Kidney tubule cell (primary cell): ENCODE results near the gene PITX2.

Experiments
- DNase-seq: peaks from one replicate; pipeline ENCODE4 v3.0.0-alpha.2; 2018; ENCODE audit warnings: low spot score

The PITX2 gene

DNA sequence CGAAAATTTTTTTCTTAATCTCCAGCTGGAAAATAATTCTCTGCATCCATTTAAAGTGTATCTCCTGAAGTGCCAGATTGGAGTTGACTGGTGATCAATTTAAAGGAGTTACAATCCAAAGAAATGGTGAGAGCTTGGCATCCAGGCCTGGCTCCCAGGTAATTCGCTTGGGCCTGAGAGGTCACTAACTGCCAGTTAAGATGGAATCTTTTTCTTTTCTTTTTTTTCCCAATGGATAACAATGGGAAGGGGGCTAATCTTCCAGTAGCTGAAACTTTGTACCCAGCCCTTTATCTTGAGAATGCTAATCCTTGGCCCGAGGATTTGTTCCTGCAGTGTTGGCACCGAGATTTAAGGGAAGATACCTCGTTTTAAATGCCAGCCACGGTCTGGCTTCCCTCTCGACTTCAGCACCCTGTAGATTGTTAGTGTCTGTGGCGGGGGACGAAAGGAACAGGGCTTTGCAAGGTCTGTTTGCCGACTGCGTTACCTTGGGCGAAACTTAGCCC lies 13.3 kb upstream of the PITX2 start:
- DNase-seq = no peak

DNA sequence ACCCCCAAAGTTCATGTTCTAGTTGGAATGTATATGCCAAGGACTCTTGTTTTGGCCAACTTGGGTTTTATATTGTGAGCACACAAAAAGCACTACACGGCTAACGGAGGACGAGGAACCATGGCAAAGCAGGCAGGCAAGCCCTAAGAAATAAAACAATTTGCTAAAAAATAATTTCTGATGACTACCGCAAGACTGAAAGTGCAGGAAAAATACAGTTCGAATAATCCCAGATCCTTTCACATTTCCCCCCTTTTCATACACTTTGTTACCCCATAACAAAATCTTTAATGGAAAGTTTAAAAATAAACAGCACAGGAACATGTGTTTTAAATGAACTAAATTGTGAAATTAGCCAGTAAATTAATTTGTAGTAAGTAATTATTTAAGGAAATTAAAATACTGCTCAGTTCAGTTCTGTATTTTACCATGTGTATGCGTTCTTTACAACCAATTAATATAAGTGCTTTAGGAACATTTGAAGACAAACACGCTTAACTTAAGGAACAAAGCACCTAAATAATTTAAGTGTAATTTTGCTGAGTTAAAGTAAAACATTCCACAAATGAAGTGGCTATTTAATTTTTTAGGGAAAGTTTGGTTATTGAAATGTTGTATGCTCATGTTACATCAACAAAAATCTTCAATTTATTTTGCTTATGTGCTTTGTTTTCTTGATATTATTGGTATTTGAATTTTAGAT lies 12.4 kb upstream of the PITX2 start:
- DNase-seq = no peak

DNA sequence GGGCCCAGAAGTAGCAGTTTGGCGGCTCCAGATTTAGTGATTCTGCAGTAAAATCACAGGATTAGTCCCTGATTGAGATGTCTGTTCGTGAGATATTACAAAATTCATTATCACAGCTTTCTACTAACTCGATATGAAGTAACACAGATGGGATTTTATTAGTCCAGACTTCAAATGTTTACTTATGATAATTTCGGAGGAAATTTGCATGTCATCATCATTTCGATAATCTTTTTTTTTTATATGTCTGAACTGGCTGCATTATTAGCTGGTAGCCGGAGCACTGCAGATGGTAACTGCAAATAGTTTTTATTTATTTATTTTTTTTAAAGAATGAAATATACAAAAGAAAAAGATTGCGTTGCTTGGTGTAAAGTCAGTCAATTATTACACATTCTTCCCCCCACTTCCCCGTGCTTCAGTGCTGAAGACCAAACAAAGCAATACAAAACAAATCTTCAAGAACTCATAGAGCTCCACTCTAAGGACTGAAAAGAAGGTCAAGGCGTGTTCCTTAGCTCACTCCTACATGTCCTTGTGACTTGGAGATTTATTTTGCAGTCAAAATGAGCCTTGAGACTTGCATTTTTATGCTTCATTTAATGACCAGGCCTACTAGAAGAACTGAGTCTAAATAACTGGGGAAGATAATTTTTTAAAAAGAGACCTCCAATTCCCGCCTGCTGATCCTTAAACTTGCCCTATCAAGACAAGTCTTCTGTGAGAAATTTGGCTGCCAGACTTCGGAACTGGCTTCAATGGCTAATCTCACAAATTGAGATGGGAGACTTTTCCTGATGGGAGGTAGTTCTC lies 11.7 kb upstream of the PITX2 start:
- no peak for DNase-seq

DNA sequence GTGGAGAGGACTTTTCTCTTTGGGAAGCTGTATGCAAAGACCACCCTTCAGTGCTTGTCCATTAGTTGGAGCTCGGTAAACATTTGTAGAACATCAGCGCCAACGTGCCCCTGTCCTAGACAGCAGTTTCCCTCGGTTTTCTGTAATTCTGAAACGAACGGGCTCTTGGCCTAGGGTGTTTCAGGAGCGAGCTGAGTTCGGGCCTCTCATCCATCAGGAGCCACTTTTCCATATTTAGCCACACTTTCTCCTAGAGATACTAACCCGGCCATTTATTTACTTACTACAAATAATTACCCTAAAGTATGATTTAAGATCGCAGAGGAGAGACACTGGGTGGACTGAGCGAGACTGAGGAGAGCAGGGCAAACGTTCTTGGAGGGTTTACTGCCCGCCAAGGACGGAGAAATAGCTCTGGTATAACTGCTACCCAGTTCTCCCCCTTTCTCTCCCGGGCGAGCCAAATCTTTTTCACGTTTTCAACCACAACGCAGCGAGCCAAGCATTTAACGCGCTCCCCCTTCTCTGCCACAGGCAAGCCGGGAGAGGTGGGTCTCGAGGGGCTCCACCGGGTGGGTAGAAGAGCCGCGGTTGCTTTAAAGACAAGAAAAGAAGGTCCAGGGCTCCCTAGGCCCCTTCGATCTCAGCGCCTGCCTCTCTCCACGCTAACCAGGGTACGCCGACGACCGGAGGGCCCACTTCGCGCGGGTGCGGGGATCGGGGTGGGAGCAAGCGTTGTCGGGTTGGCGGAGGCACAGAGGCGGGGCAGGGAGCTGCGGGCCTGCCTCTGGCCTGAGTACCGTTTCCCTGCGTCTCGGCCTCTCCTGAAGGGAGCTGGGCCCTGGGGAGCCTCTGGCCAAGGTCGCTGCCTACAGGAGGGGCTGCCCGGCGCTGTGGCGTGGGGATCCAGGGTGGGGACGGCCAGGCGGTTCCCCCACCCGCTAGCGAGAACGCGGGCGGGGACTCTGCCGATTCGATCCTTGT lies 10.8 kb upstream of the PITX2 start:
- DNase-seq = no peak

DNA sequence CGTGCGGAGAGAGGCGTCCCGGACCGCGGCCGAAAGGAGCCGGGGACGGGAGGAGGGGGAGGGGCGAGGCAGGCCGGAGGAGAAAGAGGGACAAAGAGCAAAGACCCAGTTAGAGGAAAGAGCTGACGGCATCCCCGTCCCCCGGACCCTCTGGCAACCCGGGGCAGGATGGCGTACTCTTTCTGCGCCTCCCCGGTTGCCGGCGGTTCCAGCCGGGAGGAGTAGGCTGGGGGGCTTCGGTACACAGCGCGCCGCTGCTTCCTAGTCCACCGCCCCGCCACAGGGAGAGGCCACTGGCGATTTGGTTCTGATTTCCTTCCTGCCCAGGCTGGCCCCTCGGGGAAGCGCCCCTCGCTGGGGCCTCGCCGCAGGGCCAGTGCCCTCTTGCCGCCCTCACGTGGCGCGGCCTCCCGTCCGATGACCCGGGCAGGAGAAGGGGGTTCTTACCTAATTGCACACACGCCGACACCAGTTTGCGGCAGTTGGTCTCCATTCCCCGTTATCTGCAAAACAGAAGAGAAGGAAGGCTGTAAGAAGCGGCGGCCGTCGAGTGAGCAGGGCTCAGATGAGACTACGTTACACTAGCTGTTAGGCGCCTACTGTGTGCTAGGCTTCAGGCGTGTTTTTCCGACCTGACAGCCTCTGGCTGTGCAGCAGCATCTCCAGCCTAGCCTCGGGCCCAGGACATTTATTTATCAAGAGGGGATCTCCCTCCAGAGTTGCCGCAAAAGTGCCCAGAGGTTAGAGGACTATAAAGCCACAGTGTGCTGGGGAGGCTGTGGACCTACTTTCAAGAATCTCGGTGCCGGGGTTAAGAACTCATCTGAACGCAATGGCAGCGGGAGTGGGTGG lies 9.9 kb upstream of the PITX2 start:
- DNase-seq = no peak

DNA sequence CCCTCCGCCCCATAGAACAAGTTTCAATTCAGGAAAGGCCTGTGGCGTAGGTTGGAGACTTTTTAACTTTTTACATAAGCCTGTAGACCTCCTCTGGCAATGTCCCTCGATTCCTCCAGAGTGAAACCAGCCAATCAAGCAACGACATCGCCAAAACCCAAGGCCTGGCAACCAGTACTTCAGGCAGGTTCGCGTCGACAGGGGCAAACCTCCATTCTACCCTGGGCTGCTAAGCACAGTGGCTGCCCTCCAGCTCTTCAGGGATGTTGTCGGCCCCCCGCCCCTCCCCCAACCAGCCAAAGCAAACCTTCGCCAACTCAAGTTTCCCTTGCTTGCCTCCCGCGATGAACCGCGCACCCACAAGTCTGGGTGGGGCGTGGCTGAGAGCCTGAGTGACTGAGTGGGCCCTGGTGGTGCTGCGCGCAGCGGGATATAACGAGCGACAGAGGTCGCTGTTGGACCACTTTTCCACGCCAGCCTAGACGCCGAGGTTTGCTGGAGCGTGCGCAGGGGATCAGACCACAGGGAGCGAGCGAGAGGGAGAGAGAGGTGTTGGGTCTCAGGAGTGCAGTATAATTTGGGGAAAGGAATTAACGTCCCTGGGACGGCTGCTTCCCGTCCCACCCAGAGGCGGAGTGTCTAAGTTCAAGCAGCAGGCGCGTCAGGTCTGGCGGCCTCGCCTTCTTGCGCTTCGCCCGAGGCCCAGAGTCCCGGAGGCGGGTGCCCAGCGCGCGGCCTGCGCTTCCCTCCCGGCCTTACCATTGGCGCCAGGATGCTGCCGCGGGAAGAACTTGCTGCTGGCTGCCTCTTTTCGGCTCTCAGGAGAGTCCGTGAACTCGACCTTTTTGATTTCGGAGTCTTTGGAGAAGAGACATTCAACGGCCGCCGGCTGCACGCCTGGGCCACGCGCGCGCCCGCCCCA lies 9.0 kb upstream of the PITX2 start:
- peak; percentile 84 for DNase-seq

DNA sequence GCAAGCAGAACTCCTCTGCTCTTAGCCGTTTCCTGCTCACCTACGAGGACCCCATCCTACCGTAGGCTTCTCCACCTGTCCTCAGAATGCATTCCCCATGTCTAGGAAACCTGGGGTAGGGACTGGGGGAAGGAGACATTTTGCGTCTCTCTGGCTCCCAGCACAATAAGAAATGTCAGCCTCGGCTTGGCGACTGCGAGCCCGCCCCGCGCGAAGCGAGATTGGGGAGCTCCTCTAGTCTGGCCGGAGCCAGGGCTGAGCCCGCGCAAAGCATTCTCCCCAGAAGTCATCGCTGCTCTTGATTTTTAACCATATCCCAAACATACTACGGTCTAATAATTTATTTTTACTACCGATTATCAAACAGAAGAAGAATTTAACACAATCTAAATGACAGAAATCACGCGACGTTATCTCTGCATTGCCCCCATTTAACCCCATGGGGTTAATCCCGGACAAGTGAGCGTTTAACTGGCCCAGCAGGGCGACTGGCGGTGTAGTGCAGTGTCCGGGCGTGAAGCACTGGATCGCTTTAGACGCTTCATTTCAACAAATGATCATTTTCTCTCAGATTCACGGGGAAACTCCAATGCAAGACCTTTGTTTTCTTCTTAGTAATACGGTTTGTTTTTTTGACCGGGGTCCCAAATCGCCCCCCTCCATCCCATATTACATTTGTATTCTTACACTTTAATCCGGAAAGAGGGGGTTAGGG lies 8.0 kb upstream of the PITX2 start:
- no peak for DNase-seq

DNA sequence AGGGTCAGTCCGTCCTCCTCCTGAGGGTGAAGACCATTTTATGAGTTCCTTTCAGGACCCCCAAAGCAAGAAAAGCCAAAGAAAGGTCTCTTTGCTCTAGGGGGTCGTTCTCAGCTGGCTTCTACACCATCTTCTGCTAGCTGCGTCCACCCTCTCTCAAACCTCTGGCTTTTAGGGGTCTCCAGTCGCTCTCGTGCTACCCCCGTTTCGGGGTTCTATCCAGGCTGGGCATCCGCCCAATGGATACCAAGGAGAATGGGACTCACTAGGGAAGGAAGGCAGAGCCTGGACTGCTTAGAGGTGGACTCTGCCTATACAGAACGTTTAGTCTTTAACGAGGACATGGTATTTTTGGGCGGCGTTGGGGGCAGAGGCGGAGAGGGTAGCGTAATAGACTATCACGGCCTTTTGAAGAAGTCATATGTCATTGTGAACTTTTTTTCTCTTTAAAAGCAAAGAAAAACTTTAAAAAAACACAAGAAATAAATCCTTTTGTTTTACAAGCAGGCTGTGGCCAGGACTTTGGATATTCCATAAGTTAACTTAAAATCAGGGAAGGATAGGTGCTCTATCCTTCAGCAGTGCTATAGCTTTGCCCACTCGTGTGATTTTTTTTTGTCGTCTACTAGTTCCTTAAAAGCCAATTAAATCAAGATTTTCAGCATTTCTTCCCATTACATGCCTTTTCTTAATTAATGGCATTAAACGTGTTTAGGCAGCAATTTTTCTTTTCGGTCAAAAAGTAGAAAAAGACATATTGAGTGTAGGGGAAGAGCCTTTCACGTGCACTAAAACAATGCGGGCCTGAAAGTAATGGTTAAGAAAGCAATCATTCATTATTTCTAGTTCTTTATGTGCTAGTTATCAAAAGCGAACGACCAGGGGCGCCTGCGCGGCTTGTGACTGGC lies 7.2 kb upstream of the PITX2 start:
- DNase-seq = no peak

DNA sequence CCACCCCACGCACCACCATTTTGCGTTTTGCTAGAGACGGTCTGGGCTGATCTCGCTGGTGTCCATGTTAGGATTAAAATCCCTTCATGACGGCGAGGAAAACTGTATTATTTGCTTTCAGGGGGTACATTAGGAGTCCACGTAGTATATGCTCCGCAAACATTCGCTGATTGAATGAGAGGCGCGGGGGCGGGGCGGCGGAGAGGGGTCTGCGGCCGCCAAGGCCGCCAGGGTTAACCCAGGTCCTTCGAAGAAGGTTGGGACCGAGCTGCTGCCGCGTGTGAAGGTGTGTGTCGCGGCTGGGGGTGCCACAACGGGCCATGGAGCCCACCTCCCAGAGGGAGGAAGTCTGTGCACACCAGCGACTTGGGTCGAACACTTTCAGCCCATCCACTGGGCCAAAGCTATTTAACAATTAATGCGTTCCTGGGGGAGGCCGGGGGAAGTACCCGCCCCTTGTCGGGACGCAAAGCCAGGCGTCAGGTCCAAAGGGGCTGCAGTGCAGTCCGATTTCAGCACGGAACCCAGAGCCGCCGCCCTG lies 6.4 kb upstream of the PITX2 start:
- no peak for DNase-seq

DNA sequence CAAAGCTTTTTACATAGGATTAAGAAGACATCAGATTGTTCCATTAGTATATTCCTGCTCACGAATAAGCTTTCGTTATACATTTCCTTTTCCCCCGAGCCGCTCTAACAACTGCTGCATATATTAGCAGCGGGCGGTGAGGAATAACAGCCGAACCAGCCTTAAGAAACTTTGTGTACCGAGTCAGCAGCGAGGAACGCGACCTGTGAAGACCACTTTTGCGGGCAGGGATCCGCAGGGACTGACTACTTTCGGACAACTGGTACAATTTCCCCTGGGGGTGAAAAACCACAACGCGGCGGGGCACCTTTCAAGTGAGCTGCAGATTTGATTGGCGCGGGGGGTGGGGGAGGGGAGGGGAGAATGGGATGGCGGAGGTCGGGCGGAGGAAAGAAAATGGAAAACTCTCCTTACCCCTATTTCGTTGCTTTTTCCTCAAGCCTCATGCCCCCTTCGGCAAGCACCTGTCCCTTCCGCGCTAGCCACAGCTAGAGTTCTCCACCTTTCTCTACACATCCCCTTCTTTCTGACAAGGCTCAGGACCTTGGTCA lies 5.9 kb upstream of the PITX2 start:
- no peak for DNase-seq

DNA sequence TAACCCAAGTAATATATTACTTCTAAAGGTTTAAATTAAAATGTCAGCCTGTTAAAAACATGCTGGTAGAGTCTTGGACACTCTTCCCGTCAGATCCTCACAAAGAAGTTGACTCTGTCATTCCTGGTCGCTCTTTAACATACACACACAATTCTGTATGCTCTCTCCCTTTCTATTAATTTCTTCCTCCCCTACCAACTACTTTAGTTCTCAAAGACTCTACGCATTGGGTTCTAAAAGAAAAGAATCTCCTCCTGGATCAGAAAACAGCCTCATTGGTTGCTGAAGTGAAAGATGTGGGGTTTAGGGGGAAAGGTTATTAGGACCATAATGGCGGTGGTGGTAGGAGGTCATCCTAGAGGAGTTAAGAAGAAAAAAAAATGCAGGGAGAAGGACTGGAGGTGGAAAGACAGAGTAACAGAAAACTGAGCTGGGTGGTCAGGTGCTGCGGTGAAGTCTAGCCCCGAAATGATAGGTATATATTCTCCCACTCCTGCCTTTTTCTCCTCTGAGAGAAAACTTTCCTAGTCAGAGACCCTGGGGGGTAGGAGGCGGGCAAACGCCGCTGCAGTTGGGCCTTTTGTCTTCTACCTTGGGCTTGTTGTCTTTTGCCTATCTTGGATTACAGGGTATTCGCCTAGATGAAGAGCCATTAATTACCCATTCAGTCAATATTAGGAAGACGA lies 5.2 kb upstream of the PITX2 start:
- DNase-seq = no peak

DNA sequence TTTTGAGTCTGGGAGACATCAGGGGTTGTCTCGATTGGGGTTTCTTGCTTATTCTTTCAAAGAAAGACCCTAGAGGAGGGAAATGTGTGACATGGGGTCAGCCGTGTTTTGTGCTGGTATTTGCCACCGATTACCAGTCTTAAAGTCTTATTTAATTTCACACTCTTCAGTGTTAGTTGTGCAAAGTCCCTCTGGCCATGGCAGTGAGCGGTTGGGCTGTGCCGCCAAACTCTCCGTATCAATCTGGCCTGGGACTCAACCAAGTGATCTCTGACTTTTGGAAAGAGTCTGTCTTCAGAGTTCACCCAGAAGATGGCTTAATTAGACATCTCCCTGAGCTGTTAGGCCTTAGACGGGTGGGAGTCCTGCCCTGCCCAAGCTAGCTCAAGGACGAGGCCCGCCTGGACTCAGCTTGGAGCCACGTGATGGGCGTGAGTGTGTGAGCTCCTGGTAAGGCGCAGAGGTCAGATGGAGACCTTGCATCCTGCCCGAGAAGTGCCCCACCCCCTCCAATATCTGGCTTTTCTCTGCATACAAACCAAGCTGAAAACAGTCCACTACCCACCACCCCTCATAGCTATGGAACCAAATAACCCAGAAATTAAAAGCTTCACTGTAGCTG lies 3.8 kb upstream of the PITX2 start:
- DNase-seq = no peak

DNA sequence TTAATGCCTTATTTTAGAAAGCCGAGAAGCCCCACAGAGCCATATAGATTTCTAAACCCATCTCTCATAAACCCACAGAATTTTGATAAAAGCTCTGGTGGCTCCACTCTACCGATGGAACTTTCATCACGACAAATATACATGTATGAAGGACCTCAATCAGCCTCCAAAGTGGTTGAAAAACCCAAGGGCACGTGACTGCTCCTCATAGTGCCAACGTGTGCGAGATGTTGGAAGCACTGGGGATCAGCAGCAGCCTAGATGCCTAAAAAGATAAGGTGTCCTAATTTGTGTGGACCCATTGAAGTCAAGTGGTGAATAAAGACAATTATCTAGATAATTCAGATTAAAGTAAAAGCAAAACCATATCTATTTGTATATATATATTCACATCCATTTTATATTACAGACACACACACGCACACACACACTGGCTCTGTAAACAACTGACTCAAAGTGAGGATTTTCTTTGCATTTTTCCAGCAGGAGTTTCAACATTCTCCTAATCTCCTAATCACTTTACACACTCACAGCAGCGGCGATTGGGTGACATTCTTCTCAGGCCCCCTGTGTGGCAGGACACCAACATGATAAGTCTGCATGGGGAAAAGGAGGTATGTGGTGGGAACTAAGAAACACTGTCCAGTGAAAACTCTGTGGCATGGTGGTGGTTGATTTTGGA lies 2.8 kb upstream of the PITX2 start:
- DNase-seq = no peak

DNA sequence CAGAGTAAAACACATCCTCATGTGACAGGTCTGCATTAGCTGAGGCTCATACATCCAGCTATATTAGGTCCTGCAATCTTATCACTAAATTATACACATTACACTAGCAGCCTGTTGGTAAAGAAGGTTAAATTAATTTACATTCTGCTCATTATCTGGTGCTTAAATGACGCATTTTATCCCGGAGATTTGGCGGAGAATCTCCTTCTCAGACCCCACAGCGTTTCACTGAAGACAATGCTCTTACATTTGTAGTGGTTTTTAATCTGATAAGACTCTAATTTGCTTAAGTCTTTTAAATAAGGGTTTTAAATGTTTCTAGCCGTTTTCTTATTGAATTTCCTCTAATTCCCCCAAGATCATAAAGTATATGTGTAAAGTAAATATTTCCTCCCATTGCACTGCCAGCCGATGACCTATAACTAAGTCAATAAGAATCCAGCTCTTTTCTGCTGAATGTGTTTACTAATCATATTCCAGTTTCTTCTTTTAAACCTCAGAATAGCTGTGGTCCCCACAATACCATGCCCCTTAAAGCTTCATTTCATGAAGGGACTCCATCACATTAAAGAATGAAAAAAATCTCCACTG lies 2.1 kb upstream of the PITX2 start:
- no peak for DNase-seq

DNA sequence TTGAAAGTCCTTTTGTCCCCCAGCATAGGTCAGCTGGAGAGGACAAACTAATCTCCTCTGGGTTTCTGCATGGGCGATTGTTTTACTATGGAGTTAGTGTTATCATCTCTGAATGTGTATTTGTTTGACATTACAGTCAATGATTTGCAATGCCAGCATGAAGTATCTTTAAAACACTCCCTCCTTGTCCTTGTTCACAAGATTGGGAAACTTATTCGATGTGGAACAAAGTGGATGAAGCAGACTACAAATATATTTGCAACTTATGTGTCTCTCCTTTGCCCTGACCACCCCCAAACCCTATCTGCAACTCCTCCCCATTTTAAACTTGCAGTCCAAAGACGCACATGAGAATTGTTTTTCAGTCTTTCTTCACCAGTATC lies 1.5 kb upstream of the PITX2 start:
- DNase-seq = no peak
